ENCODE results near the gene SPPL2B.
A peak's percentile ranks its signal among the peaks of the same experiment; 100 is the strongest.
"Not testable (repeated sequence)": the region's sequence is repeated elsewhere in the genome, so short reads cannot be mapped to it uniquely, and the experiment has no call there.

Gene SPPL2B

DNA sequence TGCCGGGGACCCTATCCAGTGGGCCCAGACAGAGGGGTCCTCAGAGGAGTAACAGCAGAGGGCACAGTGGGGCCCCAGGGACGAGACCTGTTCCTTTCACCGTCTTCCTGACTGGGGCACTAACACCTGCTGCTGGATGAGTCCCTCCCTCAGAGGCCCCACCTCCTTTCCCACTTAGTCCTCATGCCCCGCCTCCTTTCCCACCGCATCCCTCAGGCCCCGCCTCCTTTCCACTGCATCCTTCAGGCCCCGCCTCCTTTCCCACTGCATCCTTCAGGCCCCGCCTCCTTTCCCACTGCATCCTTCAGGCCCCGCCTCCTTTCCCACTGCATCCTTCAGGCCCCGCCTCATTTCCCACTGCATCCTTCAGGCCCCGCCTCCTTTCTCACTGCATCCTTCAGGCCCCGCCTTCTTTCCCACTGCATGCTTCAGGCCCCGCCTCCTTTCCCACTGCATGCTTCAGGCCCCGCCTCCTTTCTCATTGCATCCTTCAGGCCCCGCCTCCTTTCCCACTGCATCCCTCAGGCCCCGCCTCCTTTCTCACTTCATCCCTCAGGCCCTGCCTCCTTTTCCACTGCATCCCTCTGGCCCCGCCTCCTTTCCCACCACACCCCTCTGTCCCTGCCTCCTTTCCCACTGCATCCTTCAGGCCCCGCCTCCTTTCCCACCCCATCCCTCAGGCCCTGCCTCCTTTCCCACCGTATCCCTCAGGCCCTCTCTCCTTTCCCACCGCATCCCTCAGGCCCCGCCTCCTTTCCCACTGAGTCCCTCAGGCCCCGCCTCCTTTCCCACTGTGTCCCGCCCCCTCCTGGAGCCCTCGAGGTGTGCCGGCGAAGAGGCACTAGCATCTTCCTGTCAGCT is 6.7 kb downstream of the SPPL2B start:
- DNase-seq (ENCODE audit: low read depth), result no peak
- no peak overlapping the region for H3K4me3 ChIP-seq (ENCODE audit: low read depth, low read length)

DNA sequence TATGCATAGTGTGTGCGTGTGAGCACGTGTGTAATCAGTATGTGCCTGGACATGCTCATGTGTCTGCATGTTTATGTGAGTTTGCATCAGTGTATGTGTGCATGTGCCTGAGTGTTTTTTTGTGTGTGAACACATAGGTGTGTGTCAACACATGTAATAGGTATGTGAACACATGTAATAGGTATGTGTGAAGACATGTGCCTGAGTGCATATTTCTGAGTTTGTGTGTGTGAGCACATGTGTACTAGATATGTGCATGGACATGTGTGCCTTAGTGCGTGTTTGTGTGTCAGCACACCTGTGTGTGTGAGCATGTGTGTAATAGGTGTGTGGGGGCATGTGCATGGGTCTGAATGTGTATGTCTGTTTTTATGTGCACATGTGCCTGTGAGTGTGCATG is 7.4 kb downstream of the SPPL2B start:
- no peak for DNase-seq (ENCODE audit: low read depth)
- H3K4me3 ChIP-seq (ENCODE audit: low read depth, low read length), result no peak overlapping the region

DNA sequence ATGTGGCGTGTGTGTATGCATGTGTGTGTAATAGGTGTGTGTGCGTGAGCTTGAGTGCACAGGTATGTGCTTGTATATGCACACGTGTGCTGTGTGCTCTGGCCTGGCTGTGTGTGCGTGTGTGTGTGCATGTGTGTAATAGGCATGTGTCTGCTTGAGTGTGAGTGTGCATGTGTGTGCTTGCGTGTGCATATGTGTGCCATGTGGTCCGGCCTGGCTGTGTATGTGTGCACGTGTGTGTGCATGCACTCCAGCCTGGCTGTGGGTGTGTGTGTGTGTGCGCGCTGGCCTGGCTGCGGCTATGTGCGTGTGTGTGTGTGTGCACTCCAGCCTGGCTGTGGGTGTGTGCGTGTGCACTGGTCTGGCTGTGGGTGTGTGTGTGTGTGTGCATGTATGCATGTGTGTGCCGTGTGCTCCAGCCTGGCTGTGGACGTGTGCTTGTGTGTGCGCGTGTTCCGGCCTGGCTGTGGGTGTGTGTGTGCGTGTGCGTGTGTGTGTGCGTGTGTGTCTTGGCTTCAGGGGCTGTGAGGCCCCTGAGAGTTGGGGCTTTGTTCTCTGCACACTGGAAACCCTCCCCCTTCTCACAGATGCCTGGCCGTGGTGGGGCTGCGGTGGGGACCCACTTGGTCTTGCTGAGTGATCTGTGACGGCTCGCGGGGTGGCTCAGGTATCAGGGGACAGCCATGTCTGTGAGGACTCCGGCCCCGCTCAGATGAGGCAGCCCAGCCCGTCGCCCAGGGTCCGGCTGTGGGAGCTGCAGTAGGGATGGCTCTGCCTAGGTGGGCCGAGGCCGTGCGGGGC is 8.2 kb downstream of the SPPL2B start:
- H3K4me3 ChIP-seq (ENCODE audit: low read depth, low read length), result no peak overlapping the region
- no peak for DNase-seq (ENCODE audit: low read depth)

DNA sequence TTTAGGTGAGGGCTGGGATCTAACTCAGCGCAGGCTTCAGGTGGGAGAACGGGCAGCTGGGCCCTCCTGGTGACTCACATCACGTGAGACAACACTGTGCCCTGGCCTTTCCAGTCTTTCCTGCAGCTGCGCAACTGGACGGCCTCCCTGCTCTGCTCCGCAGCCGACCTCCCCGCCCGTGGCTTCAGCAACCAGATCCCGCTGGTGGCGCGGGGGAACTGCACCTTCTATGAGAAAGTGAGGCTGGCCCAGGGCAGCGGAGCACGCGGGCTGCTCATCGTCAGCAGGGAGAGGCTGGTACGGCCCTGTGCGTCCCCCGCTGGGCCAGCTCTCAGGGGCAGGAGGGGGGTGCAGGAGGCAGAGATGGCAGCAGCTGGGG is 8.8 kb downstream of the SPPL2B start:
- H3K4me3 ChIP-seq (ENCODE audit: low read depth, low read length), result no peak overlapping the region
- DNase-seq (ENCODE audit: low read depth), result peak; percentile 60

DNA sequence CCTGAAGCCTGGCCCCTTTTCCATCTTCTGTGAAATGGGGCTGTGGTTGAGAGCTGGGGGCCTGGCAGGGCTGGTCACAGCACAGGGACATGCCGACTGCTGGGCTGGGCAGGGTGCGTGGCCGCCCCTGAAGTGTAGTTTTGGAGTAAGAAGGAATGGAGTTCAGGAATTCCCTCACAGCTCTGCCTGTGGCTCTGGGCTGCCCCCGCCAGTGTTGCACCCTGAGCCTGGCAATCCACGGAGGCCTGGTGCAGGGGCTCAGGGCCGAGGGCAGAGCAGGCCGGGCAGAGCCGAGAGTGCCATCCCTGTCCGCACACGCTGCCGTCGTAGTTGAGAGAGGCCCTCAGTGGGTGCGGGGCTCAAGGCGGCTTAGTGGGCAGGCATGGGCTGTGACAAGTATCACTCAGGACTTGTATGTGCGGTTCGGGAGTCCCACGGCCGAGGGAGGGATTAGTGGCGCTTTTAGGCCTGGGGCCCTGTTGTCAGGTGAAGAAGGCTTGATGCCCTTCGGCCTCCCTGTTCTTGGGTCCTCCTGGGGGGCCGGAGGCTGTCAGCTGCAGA is 9.7 kb downstream of the SPPL2B start:
- DNase-seq (ENCODE audit: low read depth), result no peak
- no peak overlapping the region for H3K4me3 ChIP-seq (ENCODE audit: low read depth, low read length)

DNA sequence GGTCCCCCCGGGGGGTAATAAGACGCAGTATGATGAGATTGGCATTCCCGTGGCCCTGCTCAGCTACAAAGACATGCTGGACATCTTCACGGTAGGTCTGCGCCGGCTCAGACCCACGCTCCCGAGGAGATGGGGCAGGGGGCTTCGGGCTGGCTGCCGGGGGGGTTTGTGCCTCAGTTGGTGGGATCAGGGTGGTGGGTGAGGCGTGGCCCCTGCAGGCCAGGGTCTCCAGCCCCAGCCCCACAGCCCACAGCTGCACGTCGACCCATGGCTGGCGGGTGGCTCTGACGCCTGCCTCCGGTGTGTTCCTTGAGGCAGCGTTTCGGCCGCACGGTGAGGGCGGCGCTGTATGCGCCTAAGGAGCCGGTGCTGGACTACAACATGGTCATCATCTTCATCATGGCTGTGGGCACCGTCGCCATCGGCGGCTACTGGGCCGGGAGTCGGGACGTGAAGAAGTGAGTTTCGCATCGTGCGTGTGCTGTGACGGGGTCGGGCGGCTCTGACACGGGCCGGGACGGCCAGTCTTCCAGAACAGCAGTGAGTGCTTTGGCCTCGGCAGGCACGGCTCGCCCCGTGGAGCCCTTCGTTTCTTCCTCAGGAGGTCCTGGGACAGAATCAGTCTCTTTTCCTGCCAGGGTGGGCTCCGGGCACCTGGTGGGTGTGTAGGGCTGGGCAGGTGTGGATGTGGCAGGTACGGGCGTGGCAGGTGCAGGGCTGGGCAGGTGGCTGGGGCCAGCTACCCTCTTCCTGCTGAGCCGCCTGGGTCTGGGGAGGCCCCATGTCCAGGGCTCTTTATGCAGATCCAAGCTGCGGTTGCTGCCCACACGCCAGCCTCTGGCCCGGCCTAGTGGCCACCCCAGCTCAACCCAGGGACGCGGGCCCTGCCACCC is 10.5 kb downstream of the SPPL2B start:
- no peak for DNase-seq (ENCODE audit: low read depth)
- no peak overlapping the region for H3K4me3 ChIP-seq (ENCODE audit: low read depth, low read length)

DNA sequence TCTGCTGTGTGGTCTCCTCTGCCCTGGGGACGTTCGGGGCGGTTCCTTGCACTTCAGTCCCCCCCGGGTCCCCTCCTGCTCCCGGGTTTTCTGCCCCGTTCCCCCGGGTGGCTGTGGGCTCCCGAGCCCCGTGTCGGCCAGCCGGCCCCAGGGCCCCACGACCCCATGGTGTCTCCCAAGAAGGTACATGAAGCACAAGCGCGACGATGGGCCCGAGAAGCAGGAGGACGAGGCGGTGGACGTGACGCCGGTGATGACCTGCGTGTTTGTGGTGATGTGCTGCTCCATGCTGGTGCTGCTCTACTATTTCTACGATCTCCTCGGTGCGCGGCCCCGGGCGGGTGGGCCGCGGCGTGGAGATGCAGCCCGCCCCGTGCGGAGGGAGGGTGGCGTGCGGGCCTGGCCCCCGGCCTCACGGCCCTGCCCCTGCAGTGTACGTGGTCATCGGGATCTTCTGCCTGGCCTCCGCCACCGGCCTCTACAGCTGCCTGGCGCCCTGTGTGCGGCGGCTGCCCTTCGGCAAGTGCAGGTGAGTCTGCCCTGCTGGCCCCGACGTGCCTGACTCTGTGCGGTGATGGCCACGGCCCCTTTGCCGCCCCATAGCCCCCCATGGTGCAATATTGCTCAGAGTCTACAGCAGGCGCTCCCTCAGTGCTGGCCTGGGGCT is 11.3 kb downstream of the SPPL2B start:
- no peak for DNase-seq (ENCODE audit: low read depth)
- no peak overlapping the region for H3K4me3 ChIP-seq (ENCODE audit: low read depth, low read length)

DNA sequence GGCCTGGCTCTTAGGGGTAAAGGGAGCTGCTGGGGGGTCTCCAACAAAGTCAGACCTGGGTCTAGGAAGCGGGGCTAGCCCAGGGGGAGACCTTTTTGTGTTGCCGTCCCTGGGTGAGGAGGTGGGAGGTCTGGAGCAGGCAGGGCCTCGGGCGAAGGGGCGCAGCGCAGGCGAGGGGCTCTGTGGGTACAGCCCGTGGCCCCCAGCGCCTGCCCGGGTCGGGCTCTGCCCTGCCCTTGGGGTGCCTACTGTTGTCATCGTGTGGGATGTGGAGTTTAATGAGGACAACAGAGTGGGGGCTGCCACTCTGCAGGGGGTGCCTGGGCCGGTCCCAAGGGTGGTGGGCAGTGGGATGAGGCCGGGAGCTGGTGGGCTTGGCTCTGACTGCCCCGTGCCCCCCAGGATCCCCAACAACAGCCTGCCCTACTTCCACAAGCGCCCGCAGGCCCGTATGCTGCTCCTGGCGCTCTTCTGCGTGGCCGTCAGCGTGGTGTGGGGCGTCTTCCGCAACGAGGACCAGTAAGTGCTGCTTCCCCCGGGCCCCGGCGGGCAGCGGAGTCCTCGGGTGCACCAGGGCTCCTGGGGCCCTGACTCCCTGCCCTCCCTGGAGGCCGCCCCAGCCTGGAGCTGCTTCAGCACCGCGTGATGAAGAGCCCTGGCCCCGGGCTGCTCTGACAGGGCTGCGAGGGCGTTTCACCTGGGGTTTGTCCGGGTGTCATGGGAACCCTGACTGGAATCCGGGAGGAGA is 12.2 kb downstream of the SPPL2B start:
- no peak for DNase-seq (ENCODE audit: low read depth)
- H3K4me3 ChIP-seq (ENCODE audit: low read depth, low read length), result no peak overlapping the region

DNA sequence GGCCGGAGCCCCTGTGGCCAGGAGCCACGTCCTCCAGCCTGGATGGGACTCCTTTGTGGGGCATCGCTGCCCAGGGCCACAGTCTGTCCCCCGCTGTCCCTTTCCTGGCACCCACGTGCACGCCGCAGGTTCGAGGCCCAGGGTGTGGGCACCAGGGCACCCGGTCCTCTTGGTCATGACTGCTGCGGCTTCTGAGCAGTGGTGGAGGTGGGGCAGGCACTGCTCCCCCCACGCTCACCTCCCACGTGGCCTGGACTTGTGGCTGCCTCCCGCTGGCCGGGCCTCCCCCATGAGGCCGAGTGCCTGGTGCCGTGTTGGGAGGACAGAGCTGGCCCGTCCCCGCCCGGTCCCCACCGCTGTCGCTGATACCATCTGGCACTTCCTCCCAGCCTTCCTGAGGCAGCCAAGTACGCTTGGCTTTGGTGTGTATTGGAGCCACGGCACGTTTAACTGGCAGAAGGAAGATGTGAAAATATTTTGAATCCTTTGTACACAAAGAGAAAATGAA is 12.8 kb downstream of the SPPL2B start:
- DNase-seq (ENCODE audit: low read depth), result no peak
- H3K4me3 ChIP-seq (ENCODE audit: low read depth, low read length), result no peak overlapping the region

DNA sequence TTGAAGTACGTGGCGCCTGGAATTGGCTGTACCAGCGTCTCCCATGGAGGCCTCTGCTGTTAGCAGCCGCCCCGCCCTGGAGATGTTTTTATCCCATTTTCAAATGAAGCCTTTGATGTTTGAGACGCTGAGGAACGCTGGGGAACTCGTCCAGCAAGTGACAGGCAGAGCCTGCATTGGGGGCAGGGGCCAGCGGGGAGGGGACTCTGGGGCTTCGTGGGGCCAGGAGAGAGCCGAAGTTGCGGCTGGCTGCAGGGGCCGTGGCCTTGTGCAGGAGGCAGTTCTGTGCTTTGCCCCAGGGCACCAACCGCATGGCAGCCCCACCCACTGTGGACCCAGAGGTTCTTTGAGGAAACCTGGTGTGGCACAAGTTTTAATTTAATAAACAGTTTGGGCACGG is 13.5 kb downstream of the SPPL2B start:
- no peak for DNase-seq (ENCODE audit: low read depth)
- H3K4me3 ChIP-seq (ENCODE audit: low read depth, low read length), result no peak overlapping the region

DNA sequence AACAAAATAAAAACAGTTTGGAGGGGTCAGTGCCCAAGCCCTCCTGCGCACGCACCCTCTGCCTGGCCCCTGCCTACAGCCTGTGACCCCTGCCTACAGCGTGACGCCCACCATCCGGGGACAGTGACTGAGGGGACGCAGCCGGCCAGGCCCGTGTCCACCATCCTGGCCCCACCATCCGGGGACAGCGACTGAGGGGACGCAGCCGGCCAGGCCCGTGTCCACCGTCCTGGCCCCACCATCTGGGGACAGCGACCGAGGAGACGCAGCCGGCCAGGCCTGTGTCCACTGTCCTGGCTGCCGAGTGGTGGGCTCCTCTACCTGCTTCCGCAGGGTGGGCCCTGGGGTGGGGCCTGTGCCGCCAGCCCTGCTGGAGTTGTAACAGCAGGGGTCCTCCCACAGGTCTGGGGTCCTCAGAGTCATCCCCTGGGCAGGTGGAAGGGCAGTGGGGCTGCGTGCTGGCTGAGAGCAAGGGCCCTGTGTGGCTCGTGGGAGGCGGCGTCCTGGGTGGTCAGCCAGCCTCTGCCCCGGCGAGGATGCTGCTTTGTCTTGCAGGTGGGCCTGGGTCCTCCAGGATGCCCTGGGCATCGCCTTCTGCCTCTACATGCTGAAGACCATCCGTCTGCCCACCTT is 14.3 kb downstream of the SPPL2B start:
- no peak for DNase-seq (ENCODE audit: low read depth)
- H3K4me3 ChIP-seq (ENCODE audit: low read depth, low read length), result no peak overlapping the region

DNA sequence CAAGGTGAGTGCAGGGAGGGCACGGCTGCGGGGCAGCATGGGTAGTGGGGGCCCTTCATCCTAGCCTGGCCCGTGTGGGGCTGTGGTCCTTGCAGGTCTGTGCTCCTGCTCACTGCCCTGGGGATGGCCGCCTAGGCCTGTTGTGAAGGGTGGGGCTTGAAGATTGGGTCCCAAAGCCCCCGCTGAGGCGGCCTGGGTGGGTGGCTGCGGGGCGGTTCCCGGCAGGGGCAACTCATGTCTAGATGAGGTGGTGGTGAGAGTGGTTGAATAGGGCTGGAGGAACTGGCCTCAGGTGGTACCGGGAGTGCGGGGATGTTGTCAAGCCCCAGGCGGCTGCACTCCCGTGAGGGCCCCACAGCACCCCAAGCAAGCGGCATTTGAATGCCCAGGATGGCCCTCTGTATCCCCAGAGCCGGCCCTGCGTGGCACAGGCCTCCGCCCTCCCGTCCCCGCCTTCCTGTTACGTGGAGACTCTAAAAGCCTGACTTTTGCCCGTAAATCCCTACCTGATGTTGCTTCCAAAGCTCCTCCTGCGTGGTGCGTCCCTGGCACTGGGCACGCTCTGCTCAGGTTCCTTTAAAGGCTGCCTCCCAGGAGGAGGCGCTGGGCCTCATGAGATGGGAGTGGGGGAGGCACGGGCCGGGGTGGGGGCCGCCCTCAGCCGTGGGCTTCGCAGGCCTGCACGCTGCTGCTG is 15.0 kb downstream of the SPPL2B start:
- H3K4me3 ChIP-seq (ENCODE audit: low read depth, low read length), result no peak overlapping the region
- DNase-seq (ENCODE audit: low read depth), result no peak

DNA sequence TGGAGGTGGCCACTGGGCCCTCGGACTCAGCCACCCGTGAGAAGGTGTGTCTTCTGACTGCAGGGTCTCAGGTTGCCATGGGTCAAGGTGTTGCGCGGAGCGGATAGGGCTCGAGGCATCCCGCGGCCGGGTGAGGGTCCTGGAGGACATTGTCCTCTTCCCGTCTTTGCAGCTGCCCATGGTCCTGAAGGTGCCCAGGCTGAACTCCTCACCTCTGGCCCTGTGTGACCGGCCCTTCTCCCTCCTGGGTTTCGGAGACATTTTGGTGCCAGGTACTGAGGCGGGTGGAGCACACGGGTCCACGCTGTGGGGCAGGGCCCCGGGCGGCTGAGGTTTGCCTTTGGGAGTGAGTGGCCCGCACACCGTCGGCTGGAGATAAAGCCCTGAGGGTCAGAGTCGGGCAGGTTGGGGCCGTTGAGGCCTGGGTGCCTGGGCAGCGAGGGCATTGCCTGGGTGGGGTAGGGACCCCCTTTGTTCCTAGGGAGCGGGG is 15.9 kb downstream of the SPPL2B start:
- no peak overlapping the region for H3K4me3 ChIP-seq (ENCODE audit: low read depth, low read length)
- no peak for DNase-seq (ENCODE audit: low read depth)

DNA sequence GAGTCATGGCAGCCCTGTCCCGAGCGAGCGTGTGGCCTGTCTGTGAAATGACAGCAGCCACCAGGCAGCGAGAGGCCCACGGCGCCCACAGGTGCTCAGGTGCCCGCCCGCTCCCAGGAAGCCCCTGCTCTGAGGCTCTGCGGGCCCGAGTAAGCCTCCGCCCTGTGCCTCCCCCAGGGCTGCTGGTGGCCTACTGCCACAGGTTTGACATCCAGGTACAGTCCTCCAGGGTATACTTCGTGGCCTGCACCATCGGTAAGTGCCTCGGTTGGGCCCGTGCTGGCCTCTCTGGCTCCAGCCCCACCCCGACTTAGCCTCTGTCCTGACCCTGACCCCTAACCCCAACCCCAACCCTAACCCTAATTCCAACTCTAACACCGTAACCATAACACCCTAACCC is 16.6 kb downstream of the SPPL2B start:
- no peak for DNase-seq (ENCODE audit: low read depth)

DNA sequence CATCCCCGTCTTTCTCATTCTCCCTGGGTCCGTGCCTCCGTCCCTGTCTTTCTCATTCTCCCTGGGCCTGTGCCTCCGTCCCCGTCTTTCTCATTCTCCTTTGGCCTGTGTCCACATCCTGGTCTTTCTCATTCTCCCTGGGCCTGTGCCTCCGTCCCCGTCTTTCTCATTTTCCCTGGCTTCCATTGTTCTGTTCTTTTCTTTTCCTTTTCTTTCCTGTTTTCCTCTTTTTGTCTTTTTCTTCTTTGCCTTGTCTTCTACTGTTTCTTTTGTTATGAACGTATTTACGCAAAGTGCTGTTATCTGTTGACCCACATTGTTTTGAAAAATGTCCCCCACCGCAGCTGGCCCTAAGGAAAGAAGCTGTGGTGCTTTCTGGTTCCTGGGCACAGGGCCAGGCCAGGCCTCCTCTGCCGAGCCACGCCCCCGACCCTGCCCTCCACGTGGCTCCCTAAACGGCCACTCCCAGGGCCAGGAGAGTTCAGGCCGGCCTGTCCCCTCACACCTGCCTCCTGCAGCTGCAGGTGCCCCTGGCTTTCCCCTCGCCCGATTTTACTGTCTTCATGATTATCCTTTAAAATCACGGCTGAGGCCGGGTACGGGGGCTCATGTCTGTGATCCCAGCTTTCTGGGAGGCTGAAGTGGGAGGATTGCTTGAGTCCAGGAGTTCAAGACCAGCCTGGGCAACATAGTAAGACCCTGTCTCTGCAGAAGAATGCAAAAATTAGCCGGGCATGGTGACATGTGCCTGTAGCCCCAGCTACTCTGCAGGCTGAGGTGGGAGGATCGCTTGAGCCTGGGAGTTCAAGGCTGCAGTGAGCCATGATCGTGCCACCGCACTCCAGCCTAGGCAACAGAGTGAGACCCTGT is 17.5 kb downstream of the SPPL2B start:
- no peak for DNase-seq (ENCODE audit: low read depth)
- no peak overlapping the region for H3K4me3 ChIP-seq (ENCODE audit: low read depth, low read length)

More for the DNA sequence above, 16.6 kb downstream of the SPPL2B start:
- no peak overlapping the region for H3K4me3 ChIP-seq (ENCODE audit: low read depth, low read length)

DNA sequence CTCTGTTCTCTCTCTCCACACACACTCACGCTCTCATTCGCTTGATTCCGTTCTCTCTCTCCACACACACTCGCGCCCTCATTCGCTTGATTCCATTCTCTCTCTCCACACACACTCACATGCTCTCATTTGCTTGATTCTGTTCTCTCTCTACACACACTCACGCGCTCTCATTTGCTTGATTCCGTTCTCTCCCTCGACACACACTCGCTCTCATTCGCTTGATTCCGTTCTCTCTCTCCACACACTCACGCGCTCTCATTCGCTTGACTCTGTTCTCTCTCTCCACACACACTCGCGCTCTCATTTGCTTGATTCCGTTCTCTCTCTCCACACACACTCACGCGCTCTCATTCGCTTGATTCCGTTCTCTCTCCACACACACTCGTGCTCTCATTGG is 21.3 kb downstream of the SPPL2B start:
- H3K4me3 ChIP-seq (ENCODE audit: low read depth, low read length); DNase-seq (ENCODE audit: low read depth): not testable (repeated sequence)
